ENCODE results near the gene YTHDF1.
"Not testable (repeated sequence)": the region's sequence is repeated elsewhere in the genome, so short reads cannot be mapped to it uniquely, and the experiment has no call there.

The YTHDF1 gene

DNA sequence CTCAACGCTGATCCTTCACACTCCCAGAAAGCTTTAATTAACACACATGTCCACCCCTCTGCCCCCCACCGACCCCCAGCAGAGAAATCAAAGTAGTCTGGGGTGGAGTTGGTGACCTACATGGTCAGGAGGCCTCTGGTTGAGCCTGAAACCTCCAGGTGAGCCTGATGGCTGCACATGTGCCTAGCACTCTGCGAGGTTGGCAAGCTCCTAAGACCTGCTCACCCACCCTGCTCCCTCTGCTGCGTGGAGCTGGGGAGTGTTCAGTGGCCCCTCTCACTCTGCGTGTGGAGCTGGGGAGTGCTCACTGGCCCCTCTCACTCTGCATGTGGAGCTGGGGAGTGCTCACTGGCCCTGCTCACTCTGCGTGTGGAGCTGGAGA lies 7.9 kb upstream of the YTHDF1 start:
- DNase-seq (ENCODE audit: low read depth) = no peak
- TF ChIP-seq, protein P1, sequence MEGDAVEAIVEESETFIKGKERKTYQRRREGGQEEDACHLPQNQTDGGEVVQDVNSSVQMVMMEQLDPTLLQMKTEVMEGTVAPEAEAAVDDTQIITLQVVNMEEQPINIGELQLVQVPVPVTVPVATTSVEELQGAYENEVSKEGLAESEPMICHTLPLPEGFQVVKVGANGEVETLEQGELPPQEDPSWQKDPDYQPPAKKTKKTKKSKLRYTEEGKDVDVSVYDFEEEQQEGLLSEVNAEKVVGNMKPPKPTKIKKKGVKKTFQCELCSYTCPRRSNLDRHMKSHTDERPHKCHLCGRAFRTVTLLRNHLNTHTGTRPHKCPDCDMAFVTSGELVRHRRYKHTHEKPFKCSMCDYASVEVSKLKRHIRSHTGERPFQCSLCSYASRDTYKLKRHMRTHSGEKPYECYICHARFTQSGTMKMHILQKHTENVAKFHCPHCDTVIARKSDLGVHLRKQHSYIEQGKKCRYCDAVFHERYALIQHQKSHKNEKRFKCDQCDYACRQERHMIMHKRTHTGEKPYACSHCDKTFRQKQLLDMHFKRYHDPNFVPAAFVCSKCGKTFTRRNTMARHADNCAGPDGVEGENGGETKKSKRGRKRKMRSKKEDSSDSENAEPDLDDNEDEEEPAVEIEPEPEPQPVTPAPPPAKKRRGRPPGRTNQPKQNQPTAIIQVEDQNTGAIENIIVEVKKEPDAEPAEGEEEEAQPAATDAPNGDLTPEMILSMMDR (conservative IDR thresholded peaks at IDR 0.05; ENCODE audit: low read depth, low read length) = no peak
- no peak overlapping the region for H3K4me3 ChIP-seq (ENCODE audit: low read length)

GRCh38 chr20:63223121-63223825 lies 7.3 kb upstream of the YTHDF1 start:
- TF ChIP-seq, protein P1 (conservative IDR thresholded peaks at IDR 0.05; ENCODE audit: low read depth, low read length) = peak; percentile 84
- no peak for DNase-seq (ENCODE audit: low read depth)
- no peak overlapping the region for H3K4me3 ChIP-seq (ENCODE audit: low read length)

GRCh38 chr20:63222541-63222940 lies 6.6 kb upstream of the YTHDF1 start:
- TF ChIP-seq, protein P1 (conservative IDR thresholded peaks at IDR 0.05; ENCODE audit: low read depth, low read length) = no peak
- DNase-seq (ENCODE audit: low read depth) = no peak
- no peak overlapping the region for H3K4me3 ChIP-seq (ENCODE audit: low read length)

DNA sequence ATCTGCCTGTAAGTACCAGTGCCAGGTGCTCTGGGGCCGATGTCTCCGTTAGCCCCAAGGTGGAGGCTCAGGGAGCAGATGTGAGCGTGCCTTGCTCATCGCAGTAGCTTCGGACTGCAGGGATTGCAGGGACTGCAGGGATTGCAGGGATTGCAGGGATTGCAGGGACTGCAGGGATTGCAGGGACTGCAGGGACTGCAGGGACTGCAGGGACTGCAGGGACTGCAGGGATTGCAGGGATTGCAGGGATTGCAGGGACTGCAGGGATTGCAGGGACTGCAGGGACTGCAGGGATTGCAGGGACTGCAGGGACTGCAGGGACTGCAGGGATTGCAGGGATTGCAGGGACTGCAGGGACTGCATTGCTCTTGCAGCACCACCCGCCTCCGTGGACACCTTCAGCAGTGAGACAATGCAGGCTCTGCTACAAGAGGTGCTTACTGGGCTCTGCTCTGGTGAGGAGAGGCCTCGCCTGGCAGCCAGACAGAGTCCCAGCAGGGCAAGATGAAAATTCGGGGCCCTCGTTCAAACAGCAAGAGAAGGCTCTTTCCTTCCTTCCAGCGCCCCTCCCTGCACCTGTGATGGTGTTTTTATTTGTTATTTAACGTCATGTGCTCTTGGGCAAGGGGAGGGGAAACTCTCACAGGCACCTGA lies 5.6 kb upstream of the YTHDF1 start:
- H3K4me3 ChIP-seq (ENCODE audit: low read length); DNase-seq (ENCODE audit: low read depth): not testable (repeated sequence)

GRCh38 chr20:63220696-63221399 lies 4.9 kb upstream of the YTHDF1 start:
- H3K4me3 ChIP-seq (ENCODE audit: low read length) = no peak overlapping the region
- TF ChIP-seq, protein P1 (conservative IDR thresholded peaks at IDR 0.05; ENCODE audit: low read depth, low read length) = no peak
- no peak for DNase-seq (ENCODE audit: low read depth)

- H3K4me3 ChIP-seq (ENCODE audit: low read length) = no peak overlapping the region
- TF ChIP-seq, protein P1 (conservative IDR thresholded peaks at IDR 0.05; ENCODE audit: low read depth, low read length) = no peak
- no peak for DNase-seq (ENCODE audit: low read depth)
Observed at GRCh38 chr20:63219866-63220521, 4.1 kb upstream of the YTHDF1 start.

DNA sequence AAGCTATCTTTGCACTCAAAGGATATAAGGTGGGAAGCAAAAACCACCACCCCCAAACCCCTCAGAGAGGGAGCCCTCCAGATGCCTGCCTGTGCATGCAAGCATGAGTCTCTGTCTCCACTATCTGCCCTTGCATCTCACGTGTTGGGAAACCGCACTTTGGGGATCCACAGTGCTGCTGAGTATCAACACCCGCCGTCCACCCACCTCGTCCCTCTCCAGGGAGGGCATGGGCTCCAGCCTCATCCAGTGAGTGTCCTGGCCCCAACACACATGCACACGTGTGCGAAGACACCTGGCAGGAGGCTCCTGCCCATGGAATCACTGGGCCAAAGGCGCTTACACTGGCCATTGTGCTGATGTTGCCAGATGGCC lies 3.5 kb upstream of the YTHDF1 start:
- no peak overlapping the region for H3K4me3 ChIP-seq (ENCODE audit: low read length)
- TF ChIP-seq, protein P1 (conservative IDR thresholded peaks at IDR 0.05; ENCODE audit: low read depth, low read length) = no peak
- no peak for DNase-seq (ENCODE audit: low read depth)
